ENCODE measurements around the gene NPY. TPM values are rescaled to one million over a fixed set of nuclear protein-coding genes. Genes with fewer than 3 reads are reported as not detected.

The NPY gene
- total RNA-seq, 4 donors from 2014 or later, result not detected

DNA sequence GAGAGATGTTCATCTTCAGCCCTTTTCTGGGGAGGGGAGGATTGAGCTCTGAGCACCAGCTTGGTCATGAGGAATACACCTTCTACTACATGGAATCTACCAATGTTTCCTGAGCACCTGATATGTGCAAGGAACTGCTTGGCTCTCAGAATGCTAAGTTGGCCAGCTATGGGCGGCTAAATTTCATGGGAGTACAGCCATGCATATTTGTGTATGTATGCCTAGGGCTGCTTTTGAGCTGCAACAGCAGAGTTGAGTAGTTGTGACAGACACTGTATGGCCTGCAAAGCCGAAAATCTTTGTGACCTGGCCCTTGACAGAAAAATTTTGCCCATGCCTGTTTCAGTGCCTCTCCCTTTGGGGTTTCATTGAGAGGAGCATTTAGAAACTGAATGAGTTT is 44.9 kb downstream of the NPY start:
- no peaks in the 10 kb centered on the region for H3K27me3 ChIP-seq
- intact Hi-C loops (cut with DNase I; ENCODE audit: low total_unique reads), result no loop called here
- no peaks in the 10 kb centered on the region for H3K4me1 ChIP-seq
- in situ Hi-C loops (cut with MboI; ENCODE audit: low sequenced_read_pairs in 4 of 4), result no loop called here
- no peak for DNase-seq
- H3K27ac ChIP-seq, result no peak overlapping the region
- no peak overlapping the region for H3K4me3 ChIP-seq
- no peaks in the 10 kb centered on the region for H3K36me3 ChIP-seq
- TF ChIP-seq POLR2A (IDR thresholded peaks at IDR 0.05), result no peak
- no peak for TF ChIP-seq CTCF (IDR thresholded peaks at IDR 0.05 in 4 of 5, conservative IDR thresholded peaks at IDR 0.05 in 1 of 5)
- ATAC-seq, result no peak
- H3K9me3 ChIP-seq, result no peaks in the 10 kb centered on the region

DNA sequence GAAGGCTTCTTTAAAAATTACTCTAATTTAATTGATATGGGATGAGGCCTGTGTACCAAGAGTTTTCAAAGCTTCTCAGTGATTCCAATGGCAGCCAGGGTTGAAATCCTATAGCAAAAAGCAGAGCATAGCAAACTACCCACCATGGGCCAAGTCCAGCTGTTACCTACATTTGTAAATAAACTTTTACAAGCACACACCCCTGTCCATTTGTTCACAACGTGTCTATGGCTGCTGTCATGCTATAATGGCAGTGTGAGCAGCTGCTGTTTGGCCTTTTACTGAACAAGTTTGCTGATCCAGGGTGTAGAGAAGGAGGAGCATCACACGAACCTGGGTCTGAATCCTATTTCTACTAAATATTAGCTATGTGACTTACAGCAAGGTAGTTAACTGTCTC is 50.0 kb downstream of the NPY start:
- intact Hi-C loops (cut with DNase I; ENCODE audit: low total_unique reads), result no loop called here
- Histone ChIP-seq H3K4me3 (no peak overlapping the region), H3K9me3 (no peaks in the 10 kb centered on the region), H3K36me3 (no peaks in the 10 kb centered on the region), H3K4me1 (peaks cover 0 to 5% of the 10 kb centered on the region in 2 donors), H3K27me3 (peaks cover 0 to 3% (median 0%) of the 10 kb centered on the region in 3 donors), H3K27ac (no peak overlapping the region)
- no peak for ATAC-seq
- no peak for DNase-seq
- in situ Hi-C loops (cut with MboI; ENCODE audit: low sequenced_read_pairs in 4 of 4), result no loop called here
- TF ChIP-seq POLR2A (IDR thresholded peaks at IDR 0.05), result no peak

DNA sequence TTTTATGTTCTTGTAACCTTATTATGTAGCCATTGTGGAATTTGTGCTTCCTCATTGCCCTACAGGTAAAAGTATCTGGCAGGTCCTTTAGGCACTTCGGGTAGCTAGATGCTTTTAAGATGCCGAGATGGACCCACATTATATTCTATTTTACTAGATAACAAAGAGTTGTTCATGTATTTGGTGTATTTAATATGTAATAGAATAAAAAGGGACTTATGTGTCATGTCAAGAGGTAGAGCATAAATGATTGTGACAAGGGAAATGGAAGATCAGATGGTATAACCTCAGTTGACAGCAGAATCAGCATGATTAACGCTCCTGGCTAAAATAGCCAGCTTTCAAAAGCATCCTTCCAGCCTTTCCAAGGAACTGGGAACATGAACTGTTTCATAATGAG is 50.6 kb downstream of the NPY start:
- Histone ChIP-seq H3K9me3 (no peaks in the 10 kb centered on the region), H3K36me3 (no peaks in the 10 kb centered on the region), H3K4me3 (no peak overlapping the region), H3K4me1 (peaks cover 0 to 5% of the 10 kb centered on the region in 2 donors), H3K27ac (no peak overlapping the region), H3K27me3 (peaks cover 0 to 3% (median 0%) of the 10 kb centered on the region in 3 donors)
- DNase-seq (no peak), ATAC-seq (peak in 1 of 2 donors; percentile 46)
- intact Hi-C loops (cut with DNase I; ENCODE audit: low total_unique reads) (no loop called here), in situ Hi-C loops (cut with MboI; ENCODE audit: low sequenced_read_pairs in 4 of 4) (no loop called here)
- no peak for TF ChIP-seq CTCF (IDR thresholded peaks at IDR 0.05 in 4 of 5, conservative IDR thresholded peaks at IDR 0.05 in 1 of 5)
- TF ChIP-seq POLR2A (IDR thresholded peaks at IDR 0.05), result no peak

GRCh38 chr7:24336461-24336860 is 52.5 kb downstream of the NPY start:
- Histone ChIP-seq H3K4me3 (no peak overlapping the region), H3K9me3 (no peaks in the 10 kb centered on the region), H3K36me3 (no peaks in the 10 kb centered on the region), H3K4me1 (peaks cover 0 to 5% of the 10 kb centered on the region in 2 donors), H3K27ac (peak overlapping the region in 1 of 4 donors; percentile 53), H3K27me3 (peaks cover 0 to 3% (median 0%) of the 10 kb centered on the region in 3 donors)
- intact Hi-C loops (cut with DNase I; ENCODE audit: low total_unique reads) (no loop called here), in situ Hi-C loops (cut with MboI; ENCODE audit: low sequenced_read_pairs in 4 of 4) (no loop called here)
- TF ChIP-seq CTCF (IDR thresholded peaks at IDR 0.05 in 4 of 5, conservative IDR thresholded peaks at IDR 0.05 in 1 of 5) (no peak), POLR2A (IDR thresholded peaks at IDR 0.05) (no peak)
- ATAC-seq, result peak; percentile 70 to 89
- peak; percentile 18 to 40 for DNase-seq

DNA sequence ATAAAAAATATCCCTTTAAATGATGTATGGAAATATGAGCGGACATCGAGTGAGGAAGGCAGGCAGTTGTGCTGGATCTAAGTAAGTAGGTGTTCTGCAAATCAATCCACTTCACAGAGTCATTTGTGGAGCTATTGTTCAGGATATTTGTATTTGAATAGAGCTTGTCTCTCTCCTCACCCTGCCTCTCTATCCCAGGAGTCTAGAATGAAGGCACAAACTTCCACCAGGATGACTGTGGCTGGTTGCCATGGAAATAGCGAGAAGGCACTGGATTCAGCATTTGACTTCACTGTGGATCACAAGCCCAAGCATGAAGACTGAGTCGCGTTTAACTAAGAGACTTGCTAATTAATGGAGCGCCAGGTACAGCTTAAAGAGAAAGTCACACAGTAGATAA is 53.2 kb downstream of the NPY start:
- no peaks in the 10 kb centered on the region for H3K36me3 ChIP-seq
- no peak for DNase-seq
- H3K4me3 ChIP-seq, result no peak overlapping the region
- peaks cover 0 to 5% of the 10 kb centered on the region in 2 donors for H3K4me1 ChIP-seq
- TF ChIP-seq CTCF (IDR thresholded peaks at IDR 0.05 in 4 of 5, conservative IDR thresholded peaks at IDR 0.05 in 1 of 5) (no peak), POLR2A (IDR thresholded peaks at IDR 0.05) (no peak)
- in situ Hi-C loops (cut with MboI; ENCODE audit: low sequenced_read_pairs in 4 of 4) (no loop called here), intact Hi-C loops (cut with DNase I; ENCODE audit: low total_unique reads) (no loop called here)
- no peaks in the 10 kb centered on the region for H3K9me3 ChIP-seq
- H3K27ac ChIP-seq, result no peak overlapping the region
- no peak for ATAC-seq
- H3K27me3 ChIP-seq, result peaks cover 0 to 3% (median 0%) of the 10 kb centered on the region in 3 donors

Data from gastrocnemius medialis (tissue), 4 donors.